ENCODE measurements around the gene PRRG2.

PRRG2 gene

DNA sequence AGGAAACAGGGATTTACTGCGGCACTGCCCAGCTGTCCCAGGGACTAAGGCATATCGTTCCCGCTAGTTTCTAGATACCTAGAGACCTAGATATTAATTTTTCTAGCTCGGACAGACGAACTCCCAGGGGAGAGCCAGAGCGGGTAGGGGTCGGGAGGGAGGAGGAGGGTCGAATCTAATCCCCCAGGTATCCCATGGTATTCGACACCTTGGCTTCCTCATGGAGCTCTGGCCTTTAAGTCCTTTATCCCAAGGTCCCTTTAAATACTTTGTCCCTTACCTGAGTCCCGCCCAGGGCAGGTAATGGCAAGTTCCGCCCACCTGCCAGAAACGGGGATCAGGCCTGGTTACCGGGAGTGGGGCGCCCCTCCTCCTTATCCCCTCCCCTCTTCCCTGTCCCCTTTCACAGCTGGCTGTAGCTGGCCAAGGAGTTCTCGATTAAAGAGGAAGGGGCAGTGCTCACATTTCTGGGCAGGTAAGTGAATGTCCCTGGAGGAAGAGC is at the start of gene PRRG2:
Gene PRRG2, plus strand, starts transcription at position 310 of the 502 bp plus-strand sequence. CDS start 1,904 bp downstream, outside the sequence.
- DNase-seq: no peak

DNA sequence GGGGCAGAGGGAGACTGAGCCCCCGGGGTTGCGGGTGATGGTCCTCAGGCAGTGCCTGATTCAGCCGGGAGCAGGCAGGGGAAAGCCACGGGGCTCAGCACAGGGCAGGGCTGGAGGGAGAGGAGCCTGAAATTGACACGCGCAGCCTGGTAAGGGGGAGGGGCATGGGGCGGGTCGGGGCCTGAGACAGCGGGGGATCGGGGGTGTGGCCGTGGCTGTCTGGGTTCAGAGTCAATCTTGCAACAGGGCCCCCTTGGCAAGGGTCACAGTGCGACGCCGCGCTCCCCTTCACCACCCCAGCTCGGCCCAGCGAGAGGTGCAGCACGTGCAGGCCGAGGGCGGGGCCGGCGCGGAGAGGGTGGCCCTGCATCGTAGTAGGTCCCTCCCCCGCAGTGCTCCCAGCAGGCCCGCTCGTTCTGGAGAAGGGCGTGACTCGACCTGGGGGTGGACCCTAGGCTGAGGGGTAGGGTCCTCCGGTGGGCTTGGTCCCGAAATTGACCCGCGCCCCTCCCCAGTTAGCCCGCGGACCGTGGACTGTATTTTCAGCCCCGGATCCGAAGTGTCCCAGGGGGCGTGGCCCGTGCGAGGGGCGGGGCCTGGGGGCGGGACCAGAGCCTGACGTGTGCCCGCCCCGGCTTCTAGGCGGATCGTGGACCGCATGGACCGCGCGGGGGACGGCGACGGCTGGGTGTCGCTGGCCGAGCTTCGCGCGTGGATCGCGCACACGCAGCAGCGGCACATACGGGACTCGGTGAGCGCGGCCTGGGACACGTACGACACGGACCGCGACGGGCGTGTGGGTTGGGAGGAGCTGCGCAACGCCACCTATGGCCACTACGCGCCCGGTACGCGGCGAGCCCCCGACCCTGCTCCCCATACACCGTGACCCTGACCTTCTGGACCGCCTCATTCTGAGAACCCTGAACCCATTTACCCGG is 47.3 kb upstream of the PRRG2 start:
- peak; percentile 79 for DNase-seq

DNA sequence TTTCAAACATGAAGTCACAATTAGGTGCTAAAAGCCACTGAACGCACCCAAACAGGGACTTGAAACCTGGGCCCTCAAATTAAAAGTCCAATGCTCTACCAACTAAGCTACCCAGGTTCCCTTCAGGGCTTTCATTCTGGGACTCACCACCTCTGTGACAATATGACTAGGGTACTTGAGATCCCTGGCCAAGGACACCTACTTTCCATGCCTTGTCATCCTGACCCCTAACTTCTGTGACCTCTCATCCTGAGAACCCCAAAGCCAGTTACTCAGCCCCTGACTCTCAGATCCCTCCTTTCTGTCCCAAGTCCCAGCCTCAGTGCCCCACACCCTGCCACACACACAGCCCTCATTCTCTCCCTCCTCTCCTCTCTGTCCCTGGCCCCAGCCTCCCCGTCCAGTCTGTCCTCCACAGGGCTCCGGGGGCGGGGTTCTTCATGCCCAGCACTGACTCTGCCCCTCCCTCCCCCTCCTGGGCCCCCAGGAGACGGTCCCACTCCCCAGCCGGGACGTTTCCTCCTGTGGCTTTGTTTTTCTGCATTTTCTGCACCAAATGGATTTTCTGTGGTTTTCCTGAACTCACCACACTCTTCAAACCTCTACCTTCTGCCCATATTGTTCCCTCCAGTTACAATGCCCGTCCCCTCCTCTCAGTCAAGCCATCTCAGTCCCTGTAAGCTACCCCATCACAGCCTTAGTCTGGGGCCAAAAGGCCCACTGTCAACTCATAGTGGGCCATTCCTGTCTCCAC is 46.3 kb upstream of the PRRG2 start:
- no peak for DNase-seq

DNA sequence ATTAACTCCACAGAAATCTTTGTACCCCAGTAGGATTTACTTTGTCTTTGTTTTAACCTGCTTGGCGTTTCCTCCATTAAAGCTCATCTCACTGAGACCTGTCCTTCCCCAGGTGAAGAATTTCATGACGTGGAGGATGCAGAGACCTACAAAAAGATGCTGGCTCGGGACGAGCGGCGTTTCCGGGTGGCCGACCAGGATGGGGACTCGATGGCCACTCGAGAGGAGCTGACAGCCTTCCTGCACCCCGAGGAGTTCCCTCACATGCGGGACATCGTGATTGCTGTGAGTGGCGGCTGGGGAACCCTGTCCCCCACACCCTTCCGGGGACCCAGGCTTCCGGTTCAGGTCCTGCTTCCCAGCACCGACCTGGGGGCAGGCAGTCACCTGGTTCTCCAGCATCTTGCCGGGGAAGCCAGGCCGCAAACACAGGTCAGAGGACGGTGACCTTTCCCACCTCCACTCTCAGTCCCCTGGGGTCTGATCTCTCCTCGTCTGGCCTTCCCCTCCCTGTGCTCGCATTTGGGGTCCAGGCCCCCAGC is 44.1 kb upstream of the PRRG2 start:
- DNase-seq: no peak

DNA sequence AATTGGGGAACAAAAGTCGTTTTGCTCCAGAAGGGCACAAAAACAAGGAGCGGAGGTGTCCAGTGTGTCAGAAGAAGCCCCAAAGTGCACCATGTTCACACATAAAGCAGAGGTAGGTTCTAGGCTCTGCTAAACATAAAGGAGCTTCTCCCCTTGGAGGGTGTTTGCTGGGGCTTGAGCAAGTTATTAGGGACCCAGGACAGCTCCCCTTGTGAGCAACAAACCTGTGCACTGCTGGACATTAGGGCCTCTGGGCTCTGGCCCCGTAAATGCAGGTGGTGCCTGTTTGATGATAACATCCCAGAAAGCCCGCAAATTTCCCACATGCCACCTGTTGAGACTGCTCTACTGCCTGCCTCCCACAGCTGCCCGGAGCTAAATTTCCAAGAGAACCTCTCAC is 42.5 kb upstream of the PRRG2 start:
- no peak for DNase-seq

DNA sequence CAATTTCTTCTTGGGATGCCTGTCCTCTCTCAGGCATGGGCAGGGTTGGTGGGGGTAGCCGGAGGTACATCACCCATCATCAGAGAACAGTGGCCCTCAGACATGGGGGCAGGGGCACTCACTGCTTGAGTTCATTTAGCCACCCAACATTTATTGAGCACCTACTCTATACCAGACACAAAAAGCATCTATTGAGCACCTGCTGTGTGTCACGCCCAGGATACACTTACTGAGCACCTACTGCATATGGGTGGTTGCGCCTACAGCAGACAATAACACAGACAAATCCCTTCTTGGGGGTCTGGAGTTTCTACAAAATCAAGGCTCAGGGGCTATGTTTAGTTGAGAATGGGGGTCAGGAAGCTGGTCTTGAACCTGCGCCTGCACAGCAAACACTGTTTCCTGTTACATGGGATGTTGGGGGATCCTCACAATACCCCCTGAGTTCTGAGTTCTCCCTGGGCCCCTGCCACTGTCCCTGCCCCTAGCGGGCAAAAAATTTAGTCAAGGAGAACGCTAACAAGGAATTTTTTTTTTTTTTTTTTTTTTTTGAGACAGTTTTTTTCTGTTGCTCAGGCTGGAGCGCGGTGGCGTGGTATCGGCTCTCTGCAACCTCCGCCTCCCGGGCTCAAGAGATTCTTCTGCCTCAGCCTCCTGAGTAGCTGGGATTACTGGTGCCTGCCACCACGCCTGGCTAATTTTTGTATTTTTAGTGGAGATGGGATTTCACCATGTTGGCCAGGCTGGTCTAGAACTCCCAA is 41.7 kb upstream of the PRRG2 start:
- no peak for DNase-seq

DNA sequence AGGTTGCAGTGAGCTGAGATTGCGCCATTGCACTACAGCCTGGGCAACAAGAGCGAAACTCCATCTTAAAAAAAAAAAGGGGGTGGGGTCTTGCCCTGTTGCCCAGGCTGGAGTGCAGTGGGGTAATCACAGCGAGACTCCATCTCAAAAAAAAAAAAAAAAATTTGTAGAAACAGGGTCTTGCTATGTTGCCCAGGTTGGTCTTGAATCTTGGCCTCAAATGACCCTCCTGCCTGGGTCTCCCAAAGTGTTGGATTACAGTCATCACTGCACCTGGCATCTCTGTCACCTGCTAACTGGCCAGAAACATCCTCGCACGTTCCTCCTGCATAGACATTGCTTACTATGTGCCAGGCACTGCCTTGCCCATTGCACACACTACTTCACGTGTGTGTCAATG is 39.2 kb upstream of the PRRG2 start:
- DNase-seq: no peak

DNA sequence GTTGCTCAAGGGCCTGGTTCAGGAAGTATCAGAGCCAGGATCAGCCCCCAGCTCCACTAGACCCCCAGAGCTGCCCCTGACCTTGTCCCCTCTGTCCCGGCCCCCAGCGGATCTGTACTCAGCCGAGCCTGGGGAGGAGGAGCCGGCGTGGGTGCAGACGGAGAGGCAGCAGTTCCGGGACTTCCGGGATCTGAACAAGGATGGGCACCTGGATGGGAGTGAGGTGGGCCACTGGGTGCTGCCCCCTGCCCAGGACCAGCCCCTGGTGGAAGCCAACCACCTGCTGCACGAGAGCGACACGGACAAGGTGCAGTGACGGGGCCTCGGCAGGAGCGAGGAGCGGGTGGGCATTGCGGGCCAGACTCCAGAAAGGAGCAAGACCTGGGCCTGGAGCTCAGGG is 38.7 kb upstream of the PRRG2 start:
- no peak for DNase-seq

DNA sequence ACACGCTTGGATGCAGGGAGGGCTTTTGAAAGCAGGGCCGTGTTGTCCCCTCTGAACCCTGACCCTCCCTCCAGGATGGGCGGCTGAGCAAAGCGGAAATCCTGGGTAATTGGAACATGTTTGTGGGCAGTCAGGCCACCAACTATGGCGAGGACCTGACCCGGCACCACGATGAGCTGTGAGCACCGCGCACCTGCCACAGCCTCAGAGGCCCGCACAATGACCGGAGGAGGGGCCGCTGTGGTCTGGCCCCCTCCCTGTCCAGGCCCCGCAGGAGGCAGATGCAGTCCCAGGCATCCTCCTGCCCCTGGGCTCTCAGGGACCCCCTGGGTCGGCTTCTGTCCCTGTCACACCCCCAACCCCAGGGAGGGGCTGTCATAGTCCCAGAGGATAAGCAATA is 38.1 kb upstream of the PRRG2 start:
- DNase-seq: no peak

DNA sequence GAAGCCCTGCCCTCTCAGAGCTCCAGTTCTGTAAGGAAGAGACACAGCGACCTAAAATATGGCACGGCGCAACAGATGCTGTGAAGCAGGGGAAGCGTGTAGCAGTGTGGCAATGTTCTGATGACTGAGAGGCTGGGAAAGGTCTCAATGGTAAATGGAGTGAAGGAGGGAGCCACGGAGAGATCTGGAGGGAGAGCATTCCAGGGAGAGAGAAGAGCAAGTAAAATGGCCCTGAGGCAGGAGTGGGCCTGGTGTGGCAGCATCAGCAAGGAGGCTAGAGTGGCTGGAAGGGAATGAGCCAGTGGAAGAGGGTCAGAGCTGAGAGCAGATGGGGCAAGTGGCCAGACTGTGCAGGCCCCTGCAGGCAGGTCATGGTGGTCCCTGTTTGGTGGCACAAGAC is 37.0 kb upstream of the PRRG2 start:
- DNase-seq: no peak

DNA sequence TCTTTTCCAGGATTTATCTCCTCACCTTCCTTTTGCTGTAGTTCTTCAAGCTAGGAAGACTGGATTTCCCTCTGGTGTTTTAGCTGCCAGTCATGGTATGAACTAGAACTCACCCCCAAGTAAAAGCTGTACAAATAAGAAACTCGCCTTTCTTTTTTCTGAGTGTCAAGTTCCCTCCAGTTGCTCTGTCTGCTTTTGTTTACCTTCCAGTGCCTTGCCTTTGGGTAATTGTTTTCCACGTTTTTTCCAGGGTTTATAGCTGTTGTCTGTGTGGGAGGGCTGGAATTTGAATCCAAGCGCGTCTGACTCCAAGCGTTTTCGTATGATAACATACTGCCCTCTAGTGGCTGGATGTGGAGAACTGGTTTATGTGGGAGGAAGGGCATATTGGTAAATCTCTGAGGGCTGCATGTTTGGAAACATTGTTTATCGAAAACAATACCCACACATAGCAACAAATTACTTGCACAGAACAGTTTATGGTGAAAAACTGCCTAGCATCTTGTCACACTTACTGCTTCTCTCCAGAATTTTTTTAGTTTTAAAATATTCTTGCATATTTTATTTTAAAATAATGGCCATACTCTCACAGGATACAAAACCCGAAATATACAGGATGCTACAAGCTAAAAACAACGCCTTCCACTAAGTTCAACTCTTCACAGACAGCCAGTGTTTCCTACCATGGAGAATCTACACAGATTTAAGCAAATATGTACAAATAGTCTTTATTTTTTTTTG is 34.1 kb upstream of the PRRG2 start:
- peak; percentile 93 for DNase-seq

DNA sequence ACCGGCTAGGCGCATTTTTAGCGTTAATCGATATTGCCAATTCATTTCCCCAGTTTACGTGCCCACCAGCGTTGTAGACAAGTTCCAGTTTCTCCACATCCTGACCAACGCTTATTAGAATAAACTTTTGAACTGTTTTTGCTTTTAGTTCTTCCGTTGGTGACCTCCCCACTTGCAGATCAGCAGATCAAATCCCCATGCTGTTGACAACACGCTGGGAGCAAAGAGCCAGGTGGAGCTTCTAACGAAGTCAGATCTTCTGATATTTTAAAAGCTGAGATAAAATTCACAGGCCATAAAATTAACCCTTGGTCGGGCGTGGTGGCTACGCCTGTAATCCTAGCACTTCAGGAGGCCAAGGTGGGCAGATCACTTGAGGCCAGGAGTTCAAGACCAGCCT is 32.1 kb upstream of the PRRG2 start:
- no peak for DNase-seq

DNA sequence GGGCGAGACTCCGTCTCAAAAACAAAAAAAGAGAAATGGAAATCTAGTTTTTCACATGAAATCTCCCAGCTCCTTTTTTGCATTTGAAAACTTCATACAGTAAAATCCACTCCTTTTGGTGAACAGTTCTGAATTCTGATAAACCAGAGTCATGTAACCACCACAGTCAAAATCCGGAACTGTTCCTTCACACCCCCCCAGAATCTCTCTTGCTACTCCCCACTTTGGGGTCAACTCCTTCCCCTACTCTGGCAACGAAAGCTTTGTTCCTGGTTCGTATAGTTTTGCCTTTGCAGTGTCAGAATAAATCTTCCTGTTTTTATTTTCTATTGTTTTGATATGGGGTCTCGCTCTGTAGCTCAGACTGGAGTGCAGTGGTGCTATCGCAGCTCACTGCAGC is 29.6 kb upstream of the PRRG2 start:
- DNase-seq: peak; percentile 14

DNA sequence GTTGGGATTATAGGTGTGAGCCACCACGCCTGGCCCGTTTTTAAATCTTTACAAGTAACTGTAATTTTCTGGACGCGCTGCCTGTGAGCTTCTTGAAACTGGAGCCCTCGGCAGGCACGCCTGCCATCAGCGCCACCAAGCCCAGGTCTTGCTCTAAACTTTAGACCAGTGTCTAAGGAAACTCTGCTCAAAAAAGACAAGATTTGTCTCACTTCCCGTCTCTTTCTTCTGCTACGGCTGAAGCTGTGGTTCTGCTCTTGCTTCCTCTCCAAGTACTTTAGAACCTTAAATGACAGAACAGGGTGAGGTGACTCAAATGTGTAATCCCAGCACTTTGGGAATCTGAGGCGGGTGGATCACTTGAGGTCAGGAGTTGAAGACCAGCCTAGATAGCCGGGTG is 28.4 kb upstream of the PRRG2 start:
- DNase-seq: peak; percentile 64

DNA sequence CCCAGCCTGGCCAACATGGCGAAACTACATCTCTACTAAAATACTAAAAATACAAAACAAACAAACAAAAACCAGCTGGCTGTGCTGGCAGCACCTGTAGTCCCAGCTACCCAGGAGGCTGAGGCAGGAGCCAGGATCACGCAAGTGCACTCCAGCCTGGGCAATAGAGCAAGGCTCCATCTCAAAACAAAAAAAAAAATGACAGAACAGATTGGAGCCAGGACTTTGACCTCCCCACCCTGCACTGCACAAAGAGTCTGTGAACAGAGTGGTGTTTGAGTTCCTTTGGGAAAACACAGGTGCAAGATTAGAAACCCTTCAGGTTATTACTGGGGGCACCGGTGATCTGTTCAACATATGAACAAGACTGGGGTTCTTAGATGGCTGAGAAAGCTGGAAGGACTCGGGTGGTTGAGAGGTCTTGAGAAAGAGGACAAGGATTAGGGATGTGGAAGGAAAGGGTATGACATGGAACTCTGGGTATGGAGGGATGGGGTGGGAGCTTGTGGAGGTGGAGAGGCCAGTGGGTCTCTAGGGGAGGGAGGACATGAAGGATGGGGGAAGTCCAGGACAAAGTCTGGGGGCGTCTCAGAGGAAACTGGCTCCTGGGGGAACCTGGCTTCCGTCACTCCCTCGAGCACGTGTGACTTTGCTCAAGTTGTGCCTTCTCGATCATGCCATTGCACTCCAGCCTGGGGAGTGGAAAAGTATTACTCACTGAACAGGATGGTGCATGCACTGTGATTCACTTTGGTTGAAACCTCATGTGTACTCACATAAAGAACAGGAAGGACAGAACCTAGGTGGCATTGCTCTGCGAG is 27.5 kb upstream of the PRRG2 start:
- DNase-seq: peak; percentile 14

DNA sequence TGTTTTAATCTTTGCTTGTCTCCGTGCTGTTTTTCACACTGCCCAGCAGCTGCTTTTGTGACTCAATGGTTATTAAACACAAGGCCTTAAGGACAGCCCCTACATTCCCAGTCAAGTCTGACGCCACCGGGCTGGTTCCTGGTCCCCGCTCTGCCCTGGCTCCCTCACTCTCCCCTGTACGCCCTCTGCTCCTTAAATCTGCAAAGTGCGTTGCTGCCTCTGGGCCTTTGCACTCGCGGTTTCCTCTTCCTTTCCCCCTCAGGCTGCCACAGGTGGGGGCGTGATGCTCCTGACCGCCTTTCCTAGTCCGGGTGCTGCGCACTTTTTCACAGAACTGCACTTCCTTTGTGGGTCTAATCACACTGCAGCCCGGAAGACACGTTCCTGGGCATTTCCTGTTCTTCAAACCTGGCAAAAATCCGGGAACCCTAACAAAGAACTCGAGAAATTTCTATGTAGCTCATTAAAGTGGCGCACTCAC is 26.4 kb upstream of the PRRG2 start:
- DNase-seq: no peak

DNA sequence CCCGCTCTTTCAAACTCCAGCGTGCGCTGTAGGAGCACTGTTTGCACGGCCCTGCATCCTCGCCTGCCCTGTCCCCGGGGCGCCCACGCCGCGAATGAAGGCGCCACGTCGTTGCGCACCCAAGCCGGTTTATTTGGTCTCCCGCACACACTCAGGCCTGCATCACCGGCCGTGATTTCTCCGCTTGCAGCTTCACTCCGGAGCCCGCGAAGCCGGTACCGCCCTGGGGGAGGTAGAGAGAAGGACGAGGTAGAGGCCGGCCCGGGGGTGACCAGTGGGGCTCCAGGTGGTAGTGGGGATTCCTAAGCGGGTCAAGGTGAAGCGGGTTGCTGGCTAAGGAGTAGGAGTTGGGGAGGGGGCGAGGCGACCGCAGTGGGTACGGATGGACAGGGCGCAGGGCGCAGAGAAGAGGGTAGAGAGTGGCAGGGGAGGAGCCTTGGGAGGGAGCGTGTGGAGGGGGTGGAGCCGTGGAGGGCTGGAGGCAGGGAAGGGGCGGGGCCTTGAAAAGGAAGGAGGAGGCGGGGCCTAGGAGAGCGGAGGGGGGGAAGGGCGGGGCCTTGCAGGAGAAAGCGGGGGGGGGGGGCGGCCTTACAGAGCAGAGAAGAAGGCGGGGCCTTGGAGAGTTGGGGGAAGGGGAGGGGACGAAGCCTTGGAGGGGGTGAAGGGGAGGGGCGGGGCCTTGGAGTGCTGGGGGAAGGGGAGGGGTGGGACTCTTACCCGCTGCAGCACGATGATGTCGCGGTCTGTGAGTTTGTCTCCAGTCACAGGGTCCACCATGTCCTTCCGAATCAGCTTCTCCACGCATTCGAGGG is 25.3 kb upstream of the PRRG2 start:
- DNase-seq: peak; percentile 10

DNA sequence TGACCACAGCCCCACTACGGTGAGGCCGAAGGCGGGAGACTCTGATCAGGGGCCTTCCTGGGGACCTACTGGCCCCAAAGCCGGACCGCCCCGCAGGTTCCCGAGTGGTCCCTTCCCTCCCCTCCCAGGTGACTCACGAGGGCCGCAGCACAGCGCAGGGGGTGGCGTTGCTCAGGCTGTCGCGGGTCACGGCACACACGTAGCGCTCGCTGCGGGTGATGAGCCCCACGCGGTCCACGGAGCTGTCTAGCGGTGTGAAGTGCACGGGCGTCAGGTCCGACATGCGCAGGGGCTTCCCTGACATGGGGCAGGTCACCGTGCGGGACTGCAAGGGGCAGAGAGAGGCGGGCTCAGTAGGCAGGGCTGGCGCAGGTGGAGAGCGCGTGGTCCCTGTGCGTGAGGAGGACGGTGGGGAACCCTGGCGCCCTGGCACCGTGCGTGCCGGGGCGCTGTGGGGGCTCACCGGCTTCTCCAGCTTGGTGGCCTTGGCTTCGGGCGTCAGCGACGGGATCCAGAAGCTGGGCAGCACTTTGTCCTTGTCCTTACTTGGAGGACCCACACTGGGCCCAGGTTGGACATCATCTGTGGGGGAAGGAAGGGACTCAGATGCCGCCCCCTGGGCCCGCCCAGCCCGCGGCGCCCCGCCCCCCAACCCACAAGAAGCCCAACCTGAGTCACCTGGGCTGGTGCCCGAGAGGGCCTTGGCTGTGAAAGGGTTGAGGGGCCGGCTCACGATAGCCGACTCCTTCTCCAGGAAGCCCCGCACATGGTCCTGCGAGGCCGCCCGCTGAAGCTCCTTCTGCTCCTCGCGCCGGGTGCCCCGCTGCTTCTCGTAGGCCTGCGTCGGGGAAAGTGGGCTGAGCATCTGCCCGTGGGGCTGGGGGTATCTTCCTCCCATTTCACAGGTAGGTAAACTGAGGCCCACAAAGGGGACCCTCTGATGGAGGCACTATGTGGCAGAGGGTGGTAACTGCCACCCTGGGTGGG is 24.4 kb upstream of the PRRG2 start:
- DNase-seq: no peak
